HG02973 (cell line): ENCODE data around the gene FOXP4.

ENCODE experiments used
- ATAC-seq: cut with Tn5 transposase; IDR thresholded peaks from one replicate; pipeline ENCODE4 v1.9.1; 2021; ENCODE audit warnings: moderate library complexity; ENCODE audit not compliant: unreplicated experiment

The FOXP4 gene

GRCh38 chr6:41642090-41642959 lies 96.1 kb downstream of the FOXP4 start:
- ATAC-seq = no peak

- no peak for ATAC-seq
Observed at GRCh38 chr6:41642960-41643898, 97.0 kb downstream of the FOXP4 start.

DNA sequence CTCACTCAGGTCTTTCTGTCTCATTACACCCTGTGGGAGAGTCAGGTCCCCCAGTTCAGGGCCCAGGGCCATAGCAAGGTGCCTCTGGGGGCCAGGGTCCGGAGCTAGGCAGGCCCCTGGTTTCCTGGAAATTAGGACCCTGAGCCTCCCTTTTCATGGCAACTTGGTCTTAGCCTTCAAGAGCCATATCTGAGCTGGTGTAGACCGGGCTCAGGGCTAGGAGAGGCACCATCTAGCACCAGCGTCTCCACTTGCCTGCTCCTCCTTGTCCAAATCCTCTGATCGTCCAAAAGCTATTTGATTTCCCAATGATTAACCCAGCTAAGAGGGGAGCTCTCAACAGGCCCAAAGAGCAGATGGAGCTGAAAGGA lies 97.7 kb downstream of the FOXP4 start:
- ATAC-seq = no peak

DNA sequence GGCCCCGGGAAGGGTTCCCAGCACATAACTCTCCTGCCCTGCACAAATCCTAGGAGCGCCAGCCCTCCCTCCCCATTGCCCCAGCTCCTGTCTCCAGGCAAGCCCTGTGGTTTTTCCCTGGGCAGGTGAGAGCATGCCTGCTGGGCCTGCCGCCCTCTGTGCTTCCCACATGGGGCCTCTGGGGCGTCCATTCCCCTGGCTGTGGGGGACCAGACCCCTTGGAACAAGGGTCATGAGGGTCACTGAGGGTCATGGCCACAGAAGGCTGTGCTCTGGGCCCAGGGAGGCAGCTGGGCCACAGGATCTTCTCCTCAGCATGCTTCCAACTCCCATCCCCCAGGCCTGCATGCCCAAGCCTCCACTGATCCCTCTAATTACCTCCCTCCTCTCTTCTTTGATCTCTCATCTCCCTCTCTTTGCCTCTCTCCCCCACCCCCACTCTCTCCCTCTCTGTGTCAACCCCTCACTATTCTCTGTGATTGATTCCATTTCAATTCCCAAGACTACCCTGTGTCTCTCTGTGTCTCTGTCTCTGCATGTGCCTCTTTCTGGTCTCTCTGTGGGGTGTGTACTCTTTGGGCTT lies 98.2 kb downstream of the FOXP4 start:
- ATAC-seq = no peak

- no peak for ATAC-seq
Observed at GRCh38 chr6:41645007-41645618, 98.9 kb downstream of the FOXP4 start.

GRCh38 chr6:41646026-41646795 lies 100.0 kb downstream of the FOXP4 start:
- ATAC-seq = no peak

- no peak for ATAC-seq
Observed at GRCh38 chr6:41647061-41647511, 100.9 kb downstream of the FOXP4 start.

GRCh38 chr6:41648070-41648585 lies 101.9 kb downstream of the FOXP4 start:
- ATAC-seq = no peak

DNA sequence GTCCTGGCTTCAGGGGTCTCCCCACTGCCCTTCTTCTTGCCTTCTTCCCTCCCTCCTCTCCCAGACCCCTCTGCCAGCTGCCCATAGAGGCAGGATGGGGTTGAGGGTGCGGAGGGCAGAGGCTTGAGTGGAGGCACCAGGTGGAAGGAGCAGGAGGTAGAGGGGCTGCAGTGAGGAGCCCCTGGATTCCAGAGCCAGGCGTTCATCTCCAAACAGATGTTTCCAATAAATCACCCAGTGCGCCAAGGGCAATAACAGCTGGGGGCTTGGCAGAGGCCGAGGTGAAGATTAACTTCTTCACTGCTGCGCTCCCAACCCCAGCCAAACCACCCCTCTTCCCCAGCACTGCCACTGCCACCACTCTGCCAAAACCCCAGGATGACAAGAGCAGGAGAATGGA lies 102.7 kb downstream of the FOXP4 start:
- ATAC-seq = no peak

- no peak for ATAC-seq
Observed at GRCh38 chr6:41649596-41649995, 103.4 kb downstream of the FOXP4 start.

DNA sequence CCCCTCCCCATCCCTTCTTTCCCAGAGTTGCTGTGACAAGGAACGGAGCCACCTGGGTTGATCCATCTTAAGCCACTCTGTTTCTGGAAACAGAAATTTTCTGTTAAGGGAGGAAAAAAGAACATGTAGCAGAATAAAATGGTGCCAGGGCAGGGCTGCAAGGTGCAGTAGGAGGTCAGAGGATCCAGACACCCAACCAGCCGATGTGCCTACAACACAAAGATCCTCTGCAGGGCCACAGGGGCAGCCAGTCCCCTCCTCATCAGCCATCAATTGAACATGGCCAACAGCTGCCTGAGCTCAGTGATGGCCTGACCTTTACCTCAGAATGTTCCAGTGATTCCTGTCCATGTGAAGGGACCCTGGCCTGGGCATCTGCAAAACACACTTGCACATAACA lies 103.9 kb downstream of the FOXP4 start:
- ATAC-seq = no peak

DNA sequence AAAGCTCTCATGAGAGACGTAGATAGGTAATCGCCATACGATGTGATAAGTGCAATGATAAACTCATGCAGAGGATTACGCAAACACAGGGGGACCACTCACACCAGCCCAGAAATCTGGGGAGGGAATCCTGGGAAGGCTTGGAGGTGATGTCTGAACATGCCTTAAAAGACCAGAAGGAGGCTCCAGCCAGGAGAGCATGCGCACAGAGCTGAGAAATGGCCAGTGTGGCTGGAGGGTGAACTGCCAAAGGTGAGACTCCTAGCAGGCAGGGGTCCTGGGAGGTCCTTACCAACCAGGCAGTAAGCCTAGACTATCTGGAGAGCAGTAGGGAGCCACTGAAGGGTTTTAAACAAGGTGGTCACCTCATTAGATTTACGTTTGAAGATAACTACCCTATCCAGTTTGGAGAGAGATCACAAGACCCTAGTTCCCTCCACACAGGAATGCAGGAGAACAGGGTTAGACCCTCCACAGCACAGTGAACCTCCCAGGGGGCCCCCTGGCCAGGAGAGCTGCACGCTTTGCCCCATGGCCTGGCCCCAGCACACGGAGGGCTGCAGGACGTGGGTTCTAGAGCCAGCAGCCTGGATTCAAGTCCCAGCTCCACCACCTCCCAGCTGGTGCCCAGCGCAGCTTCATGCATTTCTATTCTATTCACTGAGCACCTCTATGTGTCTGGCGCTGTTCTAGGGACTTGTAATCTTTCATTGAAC lies 105.2 kb downstream of the FOXP4 start:
- no peak for ATAC-seq
